DND-41 (cell line): ENCODE data around the gene ITGA7.

Experiments used
- ATAC-seq: fragments of 200-7000 bp; cut with Tn5 transposase; 3 replicates; pipeline ENCODE4 v1.9.1; 2021; ENCODE audit warnings: low read depth; ENCODE audit not compliant: insufficient read depth
- DNase-seq: peaks from one replicate; pipeline ENCODE4 v3.0.0-alpha.2; 2020
- H2AFZ ChIP-seq: 2 replicates; pipeline ENCODE4 v1.6.0; 2012; ENCODE audit warnings: low read depth, low read length
- H3K27ac ChIP-seq: 2 replicates; pipeline ENCODE4 v1.5.1; 2012; ENCODE audit warnings: low read length, inconsistent platforms
- H3K27me3 ChIP-seq: fragments of 200-600 bp; sonication (generic); 2 replicates; pipeline ENCODE4 v1.6.0; 2012; ENCODE audit warnings: low read length, mild to moderate bottlenecking, inconsistent platforms; ENCODE audit not compliant: insufficient read depth, poor library complexity
- H3K36me3 ChIP-seq: 2 replicates; pipeline ENCODE4 v1.5.1; 2012; ENCODE audit warnings: low read length, inconsistent platforms; ENCODE audit not compliant: insufficient read depth
- H3K4me1 ChIP-seq: 2 replicates; pipeline ENCODE4 v1.5.1; 2012; ENCODE audit warnings: mild to moderate bottlenecking, low read length; ENCODE audit not compliant: insufficient read depth
- H3K4me2 ChIP-seq: 2 replicates; pipeline ENCODE4 v1.6.0; 2012; ENCODE audit warnings: mild to moderate bottlenecking, moderate library complexity, low read length, inconsistent platforms; ENCODE audit not compliant: insufficient read depth
- H3K4me3 ChIP-seq, 2 experiments: fragments of 200-600 bp in 1 of 2; shearing (Covaris generic) in 1 of 2; 2 replicates each; pipeline ENCODE4 v1.5.1; 2012 to 2016; ENCODE audit warnings: inconsistent platforms in 2 of 2, low read length in 2 of 2, mild to moderate bottlenecking in 2 of 2, low read depth in 1 of 2, moderate library complexity in 1 of 2
- H3K79me2 ChIP-seq: 2 replicates; pipeline ENCODE4 v1.6.0; 2012; ENCODE audit warnings: low read length, inconsistent platforms; ENCODE audit not compliant: insufficient read depth
- H3K9ac ChIP-seq: 2 replicates; pipeline ENCODE4 v1.6.0; 2012; ENCODE audit warnings: low read depth, mild to moderate bottlenecking, inconsistent platforms, low read length, moderate library complexity
- H3K9me3 ChIP-seq: 2 replicates; pipeline ENCODE4 v1.5.1; 2012; ENCODE audit warnings: low read length, moderate library complexity, mild to moderate bottlenecking, inconsistent platforms; ENCODE audit not compliant: insufficient read depth, severe bottlenecking
- H4K20me1 ChIP-seq: 2 replicates; pipeline ENCODE4 v1.6.0; 2012; ENCODE audit warnings: low read length; ENCODE audit not compliant: insufficient read depth
- CTCF ChIP-seq: IDR thresholded peaks from 2 replicates; pipeline ENCODE4 v1.5.1; 2012; ENCODE audit warnings: borderline replicate concordance, low read length, moderate library complexity, mild to moderate bottlenecking; ENCODE audit not compliant: poor library complexity, severe bottlenecking; ENCODE audit errors: extremely low read depth
- EZH2 ChIP-seq: IDR thresholded peaks from 3 replicates; pipeline ENCODE4 v1.6.1; 2012; ENCODE audit warnings: borderline replicate concordance, low read depth, mild to moderate bottlenecking, moderate library complexity, low read length, inconsistent platforms; ENCODE audit not compliant: severe bottlenecking

The ITGA7 gene

GRCh38 chr12:55734595-55734994, 26.9 kb upstream of the ITGA7 start:
- H3K27ac ChIP-seq = no peak overlapping the region
- H3K36me3 ChIP-seq = no peaks in the 10 kb centered on the region
- no peak for ATAC-seq
- no peaks in the 10 kb centered on the region for H4K20me1 ChIP-seq
- no peak overlapping the region for H3K4me2 ChIP-seq
- no peak overlapping the region for H3K4me3 ChIP-seq
- DNase-seq = no peak
- no peak overlapping the region for H3K9ac ChIP-seq
- no peak overlapping the region for H2AFZ ChIP-seq
- H3K9me3 ChIP-seq = no peaks in the 10 kb centered on the region
- H3K4me1 ChIP-seq = peaks cover 38% of the 10 kb centered on the region
- TF ChIP-seq CTCF (no peak), EZH2 (no peak)
- no peaks in the 10 kb centered on the region for H3K79me2 ChIP-seq
- no peaks in the 10 kb centered on the region for H3K27me3 ChIP-seq

- Histone ChIP-seq H2AFZ (no peak overlapping the region), H3K27me3 (no peaks in the 10 kb centered on the region), H3K4me3 (no peak overlapping the region), H4K20me1 (no peaks in the 10 kb centered on the region), H3K4me1 (peaks cover 42% of the 10 kb centered on the region), H3K9ac (no peak overlapping the region), H3K27ac (no peak overlapping the region), H3K4me2 (no peak overlapping the region), H3K79me2 (no peaks in the 10 kb centered on the region), H3K36me3 (no peaks in the 10 kb centered on the region), H3K9me3 (no peaks in the 10 kb centered on the region)
- no peak for ATAC-seq
- TF ChIP-seq EZH2 = no peak
- no peak for TF ChIP-seq CTCF
- no peak for DNase-seq
These were observed 26.2 kb upstream of the ITGA7 start for GRCh38 chr12:55733858-55734257.

GRCh38 chr12:55733021-55733555, 25.4 kb upstream of the ITGA7 start:
- Histone ChIP-seq H4K20me1 (no peaks in the 10 kb centered on the region), H3K27me3 (no peaks in the 10 kb centered on the region), H3K79me2 (peaks cover under 1% of the 10 kb centered on the region), H3K4me1 (peaks cover 38% of the 10 kb centered on the region), H3K27ac (no peak overlapping the region), H3K4me2 (no peak overlapping the region), H3K9me3 (no peaks in the 10 kb centered on the region), H3K4me3 (no peak overlapping the region), H3K9ac (no peak overlapping the region), H3K36me3 (no peaks in the 10 kb centered on the region), H2AFZ (no peak overlapping the region)
- TF ChIP-seq CTCF = no peak
- no peak for TF ChIP-seq EZH2
- ATAC-seq (no peak), DNase-seq (no peak)

GRCh38 chr12:55732288-55732687, 24.6 kb upstream of the ITGA7 start:
- H3K79me2 ChIP-seq = peaks cover 9% of the 10 kb centered on the region
- 0 out of 2 replicates have a peak, but pooled peaks cover 5% of the 10 kb centered on the region for H3K36me3 ChIP-seq
- no peak overlapping the region for H3K27ac ChIP-seq
- H3K9me3 ChIP-seq = no peaks in the 10 kb centered on the region
- peaks cover 38% of the 10 kb centered on the region for H3K4me1 ChIP-seq
- H2AFZ ChIP-seq = no peak overlapping the region
- no peaks in the 10 kb centered on the region for H3K27me3 ChIP-seq
- no peak overlapping the region for H3K4me2 ChIP-seq
- no peak overlapping the region for H3K4me3 ChIP-seq
- no peak overlapping the region for H3K9ac ChIP-seq
- 0 out of 2 replicates have a peak, but pooled peaks cover under 1% of the 10 kb centered on the region for H4K20me1 ChIP-seq
- no peak for ATAC-seq
- no peak for DNase-seq
- TF ChIP-seq CTCF = no peak
- no peak for TF ChIP-seq EZH2
